NCI-H748 (cell line): Measurements from ENCODE around the gene TBX6.
"Not testable (repeated sequence)": the region's sequence is repeated elsewhere in the genome, so short reads cannot be mapped to it uniquely, and the experiment has no call there.

ENCODE experiments used
- DNase-seq: peaks from one replicate; lab custom pipeline; 2025; ENCODE audit not compliant: unreplicated experiment; lab: John Stamatoyannopoulos, UW

TBX6 gene

DNA sequence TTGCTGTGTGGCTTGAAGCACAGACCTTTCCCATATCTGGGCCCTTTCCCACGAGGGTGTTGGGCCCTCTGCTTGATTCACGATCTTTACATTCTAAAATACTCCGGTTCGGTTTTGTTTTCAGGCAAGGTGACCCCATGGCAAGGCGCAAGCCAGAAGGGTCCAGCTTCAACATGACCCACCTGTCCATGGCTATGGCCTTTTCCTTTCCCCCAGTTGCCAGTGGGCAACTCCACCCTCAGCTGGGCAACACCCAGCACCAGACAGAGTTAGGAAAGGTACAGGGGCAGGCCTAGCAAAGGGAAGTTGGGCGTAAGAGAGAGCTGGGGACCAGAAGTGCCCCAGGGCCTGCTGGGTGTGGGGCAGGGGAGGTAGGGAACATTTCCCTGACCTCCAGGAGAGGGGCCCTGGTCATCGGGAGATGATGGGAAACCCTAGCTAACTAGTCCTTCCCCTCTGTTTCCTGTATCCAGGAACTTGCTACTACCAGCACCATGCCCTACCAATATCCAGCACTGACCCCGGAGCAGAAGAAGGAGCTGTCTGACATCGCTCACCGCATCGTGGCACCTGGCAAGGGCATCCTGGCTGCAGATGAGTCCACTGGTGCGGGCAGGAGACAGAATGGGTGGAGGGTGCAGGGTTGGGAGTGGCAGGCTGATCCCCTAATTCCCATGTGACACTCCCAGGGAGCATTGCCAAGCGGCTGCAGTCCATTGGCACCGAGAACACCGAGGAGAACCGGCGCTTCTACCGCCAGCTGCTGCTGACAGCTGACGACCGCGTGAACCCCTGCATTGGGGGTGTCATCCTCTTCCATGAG lies 24.8 kb downstream of the TBX6 start:
- DNase-seq = no peak

- peak; percentile 59 for DNase-seq
These were observed 25.6 kb downstream of the TBX6 start for GRCh38 chr16:30065943-30066760.

GRCh38 chr16:30065102-30065942 lies 26.4 kb downstream of the TBX6 start, which contains the start of gene ALDOA:
Gene ALDOA (plus strand): TSS chr16:30065760. CDS start chr16:30066898, 1,138 bp downstream.
- peak; percentile 95 for DNase-seq

DNA sequence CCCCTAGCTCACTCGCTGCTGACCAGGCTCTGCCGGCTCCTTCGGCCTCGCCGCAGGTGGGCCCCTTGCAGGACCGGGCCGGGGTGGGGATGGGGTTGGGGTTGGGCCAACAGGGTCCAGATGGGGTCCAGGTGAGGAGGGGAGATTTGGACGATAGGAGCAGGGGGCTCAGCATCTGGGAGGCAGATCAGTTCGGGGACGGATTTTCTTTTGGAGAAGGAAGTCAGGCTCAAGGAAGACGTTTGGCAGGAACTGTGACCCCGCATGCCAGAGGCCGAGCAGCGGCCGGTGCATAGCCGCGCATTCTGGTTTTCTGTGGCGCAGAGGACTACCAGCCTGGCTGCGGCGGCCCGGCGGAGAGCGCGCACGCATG lies 27.0 kb downstream of the TBX6 start:
- DNase-seq = no peak

- DNase-seq = peak; percentile 53
These were observed 27.6 kb downstream of the TBX6 start for GRCh38 chr16:30063893-30064728.

- DNase-seq = no peak
These were observed 28.3 kb downstream of the TBX6 start for GRCh38 chr16:30063278-30063892.

DNA sequence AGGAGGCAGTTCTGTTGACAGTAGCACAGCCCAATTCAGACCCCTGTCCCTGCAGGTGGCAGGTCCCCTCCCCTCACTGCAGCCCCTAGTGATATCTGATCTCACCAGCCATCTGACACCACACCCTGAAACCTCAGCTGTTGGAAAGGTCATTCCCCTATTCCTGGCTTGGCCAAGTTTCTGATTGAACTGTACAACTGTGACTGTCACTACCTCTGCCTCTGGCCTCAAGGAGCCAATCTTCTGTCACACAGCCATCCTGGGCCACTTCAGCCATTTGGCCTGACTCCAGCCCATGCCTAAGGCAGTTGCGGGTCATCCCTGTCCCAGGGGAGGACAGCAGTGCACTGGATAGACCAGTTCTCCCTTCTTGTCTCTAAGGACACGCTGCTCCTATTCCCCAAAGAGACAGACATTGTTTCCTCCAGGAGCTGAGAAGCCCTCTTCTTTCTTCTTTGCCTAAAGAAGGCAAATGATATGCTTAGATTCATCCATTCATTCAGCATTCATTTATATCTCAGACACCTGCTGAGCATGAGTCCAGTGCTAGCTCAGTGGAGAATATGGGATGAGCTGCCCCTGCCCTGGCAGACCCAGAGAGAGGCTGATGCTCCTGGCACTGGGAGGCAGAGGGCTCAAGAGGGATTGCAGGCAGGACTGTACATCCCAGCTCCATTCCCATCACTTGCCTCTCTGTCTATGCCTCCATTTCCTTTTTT lies 30.7 kb downstream of the TBX6 start:
- DNase-seq = no peak

DNA sequence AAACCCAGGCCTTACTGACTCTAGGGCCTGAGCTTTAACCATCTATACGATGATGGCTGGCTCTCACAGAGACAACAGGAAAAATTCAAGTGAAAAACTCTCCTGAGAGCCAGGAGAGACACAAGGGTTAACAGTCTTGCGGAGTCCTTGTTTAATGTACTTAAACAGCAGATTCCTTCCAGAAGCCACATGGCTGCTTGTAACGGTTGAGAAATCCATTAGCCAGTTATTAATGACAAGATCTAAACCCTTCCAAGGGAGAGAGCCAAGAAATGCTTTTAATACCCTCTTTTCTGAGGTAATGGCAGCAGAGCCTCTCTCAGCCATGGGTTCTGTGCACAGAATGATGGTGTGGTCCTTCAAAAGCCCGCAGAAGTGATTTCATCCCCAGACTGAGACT lies 31.4 kb downstream of the TBX6 start:
- DNase-seq = no peak

GRCh38 chr16:30054959-30055553 lies 36.7 kb downstream of the TBX6 start:
- peak; percentile 32 for DNase-seq

- no peak for DNase-seq
These were observed 37.3 kb downstream of the TBX6 start for GRCh38 chr16:30054451-30054850.

GRCh38 chr16:30053376-30054015 lies 38.2 kb downstream of the TBX6 start:
- DNase-seq = peak; percentile 39

DNA sequence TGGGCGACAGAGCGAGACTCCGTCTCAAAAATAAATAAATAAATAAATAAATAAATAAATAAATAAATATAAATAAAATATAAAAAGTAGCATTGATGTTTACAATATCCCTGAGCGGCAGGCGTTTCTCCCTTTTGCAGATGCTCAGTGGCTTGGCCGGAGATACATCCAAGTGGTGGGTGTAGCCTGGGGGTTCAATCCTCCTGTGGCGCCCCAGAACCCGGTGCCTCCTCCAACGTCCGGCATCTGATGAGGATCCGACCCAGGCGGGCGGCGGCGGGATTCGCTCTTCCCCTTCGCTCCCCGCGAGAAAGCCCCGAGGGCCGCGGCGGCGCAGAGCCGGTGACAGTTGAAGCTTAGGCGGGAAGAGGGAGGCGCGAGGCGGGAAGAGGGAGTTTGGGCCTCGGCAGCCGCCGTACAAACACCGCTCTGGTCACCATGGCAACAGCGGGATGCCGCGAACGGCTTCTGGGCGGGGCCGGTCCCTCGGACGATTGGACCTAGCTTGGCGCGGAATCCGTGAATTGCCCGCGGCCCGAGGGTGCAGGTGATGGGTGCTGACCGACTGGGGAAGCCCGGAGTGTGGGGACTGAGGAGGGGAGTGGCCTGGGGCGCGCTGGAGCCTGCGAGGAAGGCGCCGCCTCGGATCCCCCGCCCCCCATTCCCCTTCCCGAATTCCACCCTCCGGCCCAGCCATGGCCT lies 38.9 kb downstream of the TBX6 start:
- DNase-seq = peak; percentile 93

GRCh38 chr16:30051518-30051917 lies 40.2 kb downstream of the TBX6 start:
- DNase-seq = no peak

- no peak for DNase-seq
These were observed 41.9 kb downstream of the TBX6 start for GRCh38 chr16:30049871-30050270.

DNA sequence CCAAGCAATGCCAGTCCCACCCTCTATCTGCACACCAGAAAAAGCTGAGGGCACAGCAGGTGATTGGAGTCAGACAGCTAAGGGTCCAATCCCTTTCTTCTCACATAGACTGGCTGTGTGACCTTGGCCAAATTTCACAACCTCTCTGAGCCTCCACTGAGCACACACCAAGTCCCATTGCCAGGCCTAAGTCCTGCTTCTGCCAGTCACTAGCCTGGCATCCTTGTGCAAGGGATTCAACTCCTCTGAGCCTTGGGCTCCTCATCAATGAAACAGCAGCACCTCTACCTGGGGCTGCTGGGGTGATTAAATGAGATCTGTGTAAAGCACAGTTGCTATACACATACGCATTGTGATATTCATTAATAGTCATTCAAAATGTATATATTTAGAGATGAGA lies 45.1 kb downstream of the TBX6 start:
- DNase-seq = no peak

GRCh38 chr16:30046178-30046577 lies 45.5 kb downstream of the TBX6 start:
- DNase-seq = no peak

DNA sequence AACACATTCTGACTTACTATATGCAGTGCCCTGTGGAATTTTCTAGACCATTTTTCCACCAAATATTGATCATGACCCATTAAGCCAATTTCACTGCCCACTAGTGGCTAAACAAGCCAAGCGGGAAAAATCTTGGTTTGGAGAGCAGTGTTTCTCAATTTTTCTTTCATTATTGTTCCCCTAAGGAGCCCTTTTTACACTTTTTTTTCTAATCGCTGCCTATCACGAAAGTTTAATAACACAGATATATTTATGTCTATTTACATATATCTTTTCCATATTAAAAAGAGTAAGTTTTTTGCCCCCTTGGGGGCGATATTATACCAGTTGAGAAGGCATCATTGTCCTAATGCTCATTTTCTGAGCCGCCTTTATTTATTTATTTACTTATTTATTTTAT lies 49.9 kb downstream of the TBX6 start:
- DNase-seq = no peak

GRCh38 chr16:30040690-30041089 lies 51.0 kb downstream of the TBX6 start:
- not testable (repeated sequence) for DNase-seq
